Endometrial microvascular endothelial cells (primary cell): ENCODE measurements around the gene SCRN1. TPM values are rescaled to one million over a fixed set of nuclear protein-coding genes. Genes with fewer than 3 reads are reported as not detected.

Experiments
- in situ Hi-C: cut with HindIII; loops from 2 replicates; pipeline ENCODE4 v1.10.0; 2017; ENCODE audit warnings: low sequenced_read_pairs, low pct_unique_long_range_greater_than_20kb; ENCODE audit errors: inconsistent ontology term
- total RNA-seq: library from RNA; depleted of rRNA; stranded (reverse); fragments of >200 nt; gene quantifications from one replicate; pipeline ENCODE4 v1.2.3, GENCODE V29; 2015; ENCODE audit errors: inconsistent ontology term

SCRN1 gene, protein sequence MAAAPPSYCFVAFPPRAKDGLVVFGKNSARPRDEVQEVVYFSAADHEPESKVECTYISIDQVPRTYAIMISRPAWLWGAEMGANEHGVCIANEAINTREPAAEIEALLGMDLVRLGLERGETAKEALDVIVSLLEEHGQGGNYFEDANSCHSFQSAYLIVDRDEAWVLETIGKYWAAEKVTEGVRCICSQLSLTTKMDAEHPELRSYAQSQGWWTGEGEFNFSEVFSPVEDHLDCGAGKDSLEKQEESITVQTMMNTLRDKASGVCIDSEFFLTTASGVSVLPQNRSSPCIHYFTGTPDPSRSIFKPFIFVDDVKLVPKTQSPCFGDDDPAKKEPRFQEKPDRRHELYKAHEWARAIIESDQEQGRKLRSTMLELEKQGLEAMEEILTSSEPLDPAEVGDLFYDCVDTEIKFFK
- 91.2 TPM for total RNA-seq

- in situ Hi-C loops = no loop called here
Measured at GRCh38 chr7:29989257-29989995, at the start of gene SCRN1. TSS of gene SCRN1 (minus strand) at chr7:29989801. CDS start at chr7:29969067, 20,734 bp downstream.

GRCh38 chr7:30038196-30038980 is 48.8 kb upstream of the SCRN1 start:
- in situ Hi-C loops = no loop called here

GRCh38 chr7:30036220-30036619 is 46.6 kb upstream of the SCRN1 start:
- in situ Hi-C loops = no loop called here

DNA sequence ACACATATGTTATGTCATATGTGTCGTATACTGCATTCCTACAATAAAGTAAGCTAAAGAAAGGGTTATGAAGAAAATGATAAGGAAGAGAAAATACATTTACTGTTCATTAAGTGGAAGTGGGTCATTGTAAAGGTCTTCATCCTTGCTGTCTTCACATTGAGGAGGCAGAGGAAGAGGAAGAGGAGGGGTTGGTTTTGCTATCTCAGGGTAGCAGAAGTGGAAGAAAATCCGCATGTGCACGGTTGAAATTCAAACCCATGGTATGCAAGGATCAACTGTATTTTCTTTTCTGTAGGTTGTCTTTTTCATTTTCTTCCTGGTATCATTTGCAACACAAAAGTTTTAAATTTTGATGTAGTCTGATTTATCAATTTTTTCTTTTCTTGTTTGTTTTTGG is 44.9 kb upstream of the SCRN1 start:
- in situ Hi-C loops = no loop called here

DNA sequence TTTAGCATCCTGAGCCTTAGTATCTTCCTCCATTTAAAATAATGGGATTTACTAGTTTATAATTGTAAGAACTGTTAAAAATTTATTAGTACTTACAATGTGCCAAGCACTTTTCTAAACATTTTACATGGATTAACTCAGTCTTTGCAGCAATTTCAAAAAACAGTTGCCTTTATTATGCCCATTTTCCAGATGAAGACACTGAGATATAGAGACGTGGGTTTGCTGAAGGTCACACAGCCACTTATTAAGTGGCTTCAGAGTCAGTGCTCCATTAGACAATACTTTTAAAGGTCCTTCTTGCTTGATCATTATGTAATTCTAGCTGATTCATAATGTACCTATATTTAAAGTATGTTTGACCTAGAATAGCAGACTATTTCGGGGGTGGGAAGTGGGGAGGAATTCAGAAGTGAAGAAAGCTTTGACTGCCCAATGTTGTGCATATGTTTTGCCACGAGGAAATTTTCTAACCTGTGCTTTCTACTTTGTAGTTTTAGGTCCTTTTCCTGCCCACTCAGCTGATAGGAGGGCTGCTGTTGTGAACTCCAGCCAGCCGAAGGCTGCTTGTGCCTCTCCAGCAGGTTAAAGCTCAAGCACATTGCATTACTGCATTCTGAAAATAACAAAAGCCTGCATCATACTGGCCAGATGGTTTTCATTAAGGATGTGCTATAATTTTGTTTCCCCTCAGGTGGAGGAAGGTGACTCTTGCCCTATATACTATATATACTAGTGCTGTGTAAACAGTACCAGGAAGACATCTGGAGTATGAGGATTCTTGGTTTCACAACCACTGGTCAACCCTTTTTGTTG is 42.9 kb upstream of the SCRN1 start:
- in situ Hi-C loops = no loop called here

DNA sequence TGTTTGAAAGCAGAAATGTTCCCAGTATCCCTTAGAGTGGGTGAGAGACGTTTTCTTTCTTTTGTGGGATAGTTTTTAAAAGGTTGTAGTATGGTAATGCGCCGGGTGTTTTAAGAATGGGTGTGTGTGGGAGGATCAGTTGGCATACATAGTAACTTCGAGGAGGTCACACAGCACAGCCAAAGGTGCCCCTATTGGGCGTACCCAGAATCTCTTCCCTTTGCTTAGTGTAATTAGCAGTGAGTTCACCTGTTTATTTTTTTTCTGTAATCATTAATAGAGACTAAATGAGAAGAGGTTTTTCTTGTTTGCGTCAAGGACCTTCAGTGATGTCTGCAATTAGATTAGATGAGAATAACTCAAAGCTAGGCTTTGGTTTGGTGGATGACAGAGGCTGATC is 40.1 kb upstream of the SCRN1 start:
- in situ Hi-C loops = no loop called here

DNA sequence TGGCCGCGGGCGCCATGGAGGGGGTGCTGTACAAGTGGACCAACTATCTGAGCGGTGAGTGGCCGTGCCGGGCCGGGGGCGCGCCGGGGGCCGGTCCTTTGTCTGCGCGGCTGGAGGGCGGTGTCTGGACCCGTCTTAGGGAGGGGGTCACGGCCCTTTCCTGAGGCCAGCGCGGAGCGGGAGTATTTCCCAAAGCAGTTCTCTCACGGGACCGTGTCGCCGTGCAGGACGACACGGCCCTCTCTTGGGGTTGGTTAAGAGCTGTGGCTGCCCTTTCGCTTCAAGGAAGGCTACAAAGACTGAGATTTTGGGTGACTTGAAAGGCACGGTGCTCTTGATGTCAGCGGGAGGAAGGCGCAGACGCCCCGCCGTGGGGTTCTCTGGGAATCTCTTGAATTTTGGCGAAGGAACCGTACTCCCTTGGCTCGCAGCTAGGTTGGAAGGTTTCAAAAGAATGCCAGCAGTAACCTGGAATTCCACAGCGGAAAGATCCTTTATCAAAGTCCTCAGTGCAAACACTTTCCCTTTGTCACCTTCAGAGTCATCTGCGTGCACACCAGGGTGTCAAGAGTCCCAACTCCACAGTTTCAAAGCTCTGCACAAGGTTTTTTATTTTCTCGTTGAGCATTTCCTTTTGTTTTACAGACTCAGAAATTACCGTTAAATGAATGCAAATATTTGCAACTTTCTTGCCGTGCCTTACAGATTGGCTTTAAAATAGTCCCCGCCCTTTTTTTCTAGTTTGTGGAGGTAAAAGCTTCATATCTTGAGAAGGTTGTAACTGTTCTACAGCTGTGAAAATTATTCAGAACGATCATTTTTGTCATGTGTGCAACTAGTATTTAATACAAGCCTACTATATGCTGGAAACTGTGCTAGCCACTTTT is 39.4 kb upstream of the SCRN1 start:
- in situ Hi-C loops = no loop called here

- in situ Hi-C loops = no loop called here
Measured at GRCh38 chr7:30028216-30028748, 38.7 kb upstream of the SCRN1 start, which contains the start of gene PLEKHA8. TSS of gene PLEKHA8 (plus strand) at chr7:30028412. CDS start at chr7:30028763, 351 bp downstream.

DNA sequence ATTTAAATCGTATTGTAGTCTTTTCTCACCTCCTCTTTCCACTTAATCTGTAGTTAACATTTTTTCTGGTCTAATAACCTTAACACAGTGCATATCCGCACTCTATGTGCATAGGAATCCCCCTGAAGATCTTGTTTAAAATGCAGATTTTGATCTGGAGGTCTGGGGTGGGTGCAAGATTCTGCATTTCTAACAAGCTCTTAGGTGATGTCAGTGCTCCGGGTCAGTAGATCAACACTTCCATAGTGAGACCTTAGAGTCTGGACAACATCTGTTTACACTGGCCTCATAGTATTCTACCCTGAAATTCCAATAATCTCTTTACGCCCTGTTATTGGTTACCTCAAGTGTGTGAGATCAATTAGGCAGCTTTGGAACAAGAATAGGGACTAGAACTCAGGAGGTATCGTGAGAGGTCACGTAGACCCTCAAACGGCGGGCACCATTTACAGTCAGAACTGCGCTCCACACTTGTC is 38.2 kb upstream of the SCRN1 start:
- in situ Hi-C loops = no loop called here

DNA sequence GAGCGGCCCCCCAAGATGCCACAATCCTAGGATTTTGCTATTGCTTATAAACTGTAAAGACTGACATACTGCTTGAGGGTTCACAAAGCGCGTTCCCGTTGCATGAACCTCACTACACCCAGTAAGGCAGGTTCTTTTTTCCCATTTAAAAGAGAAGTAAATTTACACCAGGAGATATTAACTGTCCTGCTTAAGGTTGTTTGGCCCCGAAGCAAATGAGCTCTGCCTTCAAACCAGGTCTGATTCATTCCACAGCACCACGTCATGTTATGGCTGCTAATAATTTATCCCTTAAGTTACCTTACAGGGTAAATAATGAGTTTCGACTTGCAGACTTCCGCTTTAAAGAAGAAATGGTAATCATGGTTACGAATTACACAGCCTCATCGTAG is 37.5 kb upstream of the SCRN1 start:
- in situ Hi-C loops = no loop called here

DNA sequence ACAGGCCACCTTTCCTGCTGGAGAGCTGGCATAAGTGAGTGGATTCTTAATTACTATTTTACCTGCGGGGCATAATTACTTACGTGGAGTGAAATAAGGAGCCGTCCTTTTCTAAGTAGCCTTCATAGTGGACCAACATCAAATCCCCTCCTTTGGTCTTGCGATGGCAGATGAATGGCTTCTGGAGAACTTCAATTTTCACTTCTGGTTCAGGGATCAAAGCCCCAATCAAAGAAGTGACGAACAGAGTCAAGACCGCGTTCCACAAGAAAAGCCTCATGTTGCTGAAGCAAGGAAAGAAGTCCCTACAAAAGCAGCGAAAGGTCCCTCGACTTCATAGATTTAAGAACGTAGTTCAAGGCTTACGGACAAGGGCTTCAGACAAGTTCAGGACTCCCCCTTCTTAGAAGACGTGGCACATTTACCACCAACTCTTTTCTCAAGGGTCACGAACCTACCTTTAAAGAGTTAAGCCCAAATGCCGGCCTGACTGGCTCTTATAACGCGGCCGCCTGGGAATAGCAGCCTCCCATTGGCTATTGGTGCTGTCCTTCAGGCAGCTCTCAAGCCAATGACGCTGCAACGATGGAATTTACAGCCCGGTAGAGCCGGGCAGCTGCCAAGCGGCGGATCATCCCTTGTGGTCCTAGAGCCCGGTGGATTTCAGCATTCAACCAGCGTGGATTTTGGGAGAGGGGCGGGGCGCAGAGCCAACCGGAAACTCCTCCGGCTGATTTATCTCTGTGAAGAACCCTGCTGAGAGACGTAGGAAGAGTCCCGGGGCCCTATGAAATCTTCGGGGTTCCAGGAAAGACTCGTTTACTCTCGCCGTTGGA is 36.8 kb upstream of the SCRN1 start, which contains the start of gene FKBP14:
TSS of gene FKBP14 (minus strand) at position 474 of the 836 bp plus-strand sequence. CDS start at position 280, 194 bp downstream.
- in situ Hi-C loops = no loop called here

DNA sequence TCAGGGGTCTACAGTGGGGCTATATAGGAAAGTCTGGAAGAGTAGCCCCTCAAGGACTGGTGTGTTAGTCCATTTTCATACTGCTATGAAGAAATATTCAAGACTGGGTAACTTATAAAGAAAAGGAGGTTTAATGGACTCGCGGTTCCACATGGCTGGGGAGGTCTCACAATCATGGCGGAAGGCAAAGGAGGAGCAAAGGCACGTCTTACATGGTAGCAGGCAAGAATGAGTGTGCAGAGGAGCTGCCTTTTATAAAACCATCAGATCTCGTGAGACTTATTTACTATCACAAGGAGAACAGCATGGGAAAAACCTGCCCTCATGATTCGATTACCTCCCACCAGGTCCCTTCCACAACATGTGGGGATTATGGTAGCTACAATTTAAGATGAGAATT is 33.9 kb upstream of the SCRN1 start:
- in situ Hi-C loops = no loop called here

- in situ Hi-C loops = no loop called here
Measured at GRCh38 chr7:30022991-30023390, 33.4 kb upstream of the SCRN1 start.

DNA sequence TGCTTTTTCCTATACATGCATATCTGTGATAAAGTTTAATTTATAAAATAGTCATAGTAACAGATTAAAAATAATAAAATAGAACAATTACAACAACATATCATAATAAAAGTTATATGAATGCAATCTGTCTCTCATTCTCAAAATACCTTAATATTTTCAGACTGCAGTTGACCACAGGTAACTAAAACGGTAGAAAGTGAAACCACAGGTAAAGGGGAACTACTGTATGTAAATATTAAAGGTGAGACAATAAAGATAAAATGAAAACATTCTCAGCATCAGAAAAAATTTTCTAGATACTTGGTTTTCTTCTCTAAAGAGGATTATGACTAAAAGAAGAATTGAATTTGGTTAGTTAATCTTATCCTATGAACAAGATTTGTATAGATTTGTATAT is 30.9 kb upstream of the SCRN1 start:
- in situ Hi-C loops = no loop called here

GRCh38 chr7:30019960-30020359 is 30.4 kb upstream of the SCRN1 start:
- in situ Hi-C loops = no loop called here

- in situ Hi-C loops = no loop called here
Measured at GRCh38 chr7:30019387-30019786, 29.8 kb upstream of the SCRN1 start.
